Mesenteric fat pad (tissue), 1 donor: Measurements from ENCODE around the gene PNMA6E. TPM values are rescaled to one million over a fixed set of nuclear protein-coding genes. Genes with fewer than 3 reads are reported as not detected.

Source experiments
- DNase-seq: peaks from one replicate; pipeline ENCODE4 v3.0.0-alpha.2; 2020; ENCODE audit warnings: low spot score
- total RNA-seq: library from RNA; stranded (reverse); fragmentation: NEBNext Ultra II Directional; extraction: Animal tissue kit (Norgen Biotek cat#: 25700); gene quantifications from one replicate; pipeline ENCODE4 v1.2.1, GENCODE V29; 2021
- donor health status: DM: yes; HTN: yes; CAD: no.

Gene PNMA6E
- total RNA-seq, 1 donor from 2014 or later, result not detected

- DNase-seq, result no peak
Measured at GRCh38 chrX:153435845-153436244, 34.7 kb upstream of the PNMA6E start.

DNA sequence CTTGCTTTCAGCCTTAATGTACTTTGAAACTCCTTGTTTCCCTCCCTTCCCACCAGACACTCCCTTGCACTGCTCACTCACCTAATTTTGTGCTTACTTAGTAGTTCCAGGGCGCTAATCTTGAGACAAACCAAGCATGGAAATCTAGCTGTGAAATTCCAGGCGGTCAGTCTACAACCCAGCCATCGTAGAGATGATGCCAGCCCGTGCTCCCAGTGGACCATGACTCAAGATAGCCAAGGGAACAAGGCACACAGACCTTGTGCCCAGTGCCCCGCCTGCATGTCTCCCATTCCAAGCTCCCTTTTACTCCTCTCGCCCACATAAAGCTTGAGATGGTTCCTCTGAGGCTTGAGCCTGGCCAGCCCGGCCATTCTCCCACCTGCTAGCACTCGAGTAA lies 33.7 kb upstream of the PNMA6E start:
- DNase-seq, result no peak

DNA sequence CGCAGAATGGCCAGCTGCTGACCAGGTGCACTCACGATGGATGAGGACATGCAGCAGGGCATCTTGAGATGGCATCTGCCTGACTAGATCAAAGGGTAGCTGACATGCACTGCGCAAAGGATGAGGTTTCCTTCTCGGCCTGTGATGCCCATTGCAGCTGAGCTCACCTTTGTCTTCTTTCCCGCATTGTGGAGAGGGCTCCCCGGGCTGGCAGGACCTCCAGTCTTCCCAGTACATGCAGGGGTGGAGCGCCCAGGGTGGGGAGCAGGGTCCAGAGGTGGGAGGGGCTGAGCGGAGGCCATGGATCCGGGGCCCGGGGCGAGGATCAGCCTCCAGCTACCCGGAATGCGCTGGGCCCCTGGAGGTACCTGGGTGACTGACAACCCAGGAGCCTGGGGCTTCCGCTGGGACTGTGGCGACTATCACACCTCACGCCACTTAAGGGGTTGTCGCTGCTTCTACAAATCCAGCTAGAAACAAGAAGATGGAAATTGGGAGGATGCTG lies 32.7 kb upstream of the PNMA6E start:
- no peak for DNase-seq

- no peak for DNase-seq
Measured at GRCh38 chrX:153433161-153433680, 32.1 kb upstream of the PNMA6E start.

- DNase-seq, result no peak
Measured at GRCh38 chrX:153430796-153431195, 29.6 kb upstream of the PNMA6E start.

GRCh38 chrX:153426204-153426603 lies 25.1 kb upstream of the PNMA6E start:
- DNase-seq, result no peak

- no peak for DNase-seq
Measured at GRCh38 chrX:153423652-153424051, 22.5 kb upstream of the PNMA6E start.

GRCh38 chrX:153421856-153422255 lies 20.7 kb upstream of the PNMA6E start:
- DNase-seq, result no peak

- no peak for DNase-seq
Measured at GRCh38 chrX:153420851-153421599, 19.9 kb upstream of the PNMA6E start.

GRCh38 chrX:153417637-153418036 lies 16.5 kb upstream of the PNMA6E start:
- no peak for DNase-seq

DNA sequence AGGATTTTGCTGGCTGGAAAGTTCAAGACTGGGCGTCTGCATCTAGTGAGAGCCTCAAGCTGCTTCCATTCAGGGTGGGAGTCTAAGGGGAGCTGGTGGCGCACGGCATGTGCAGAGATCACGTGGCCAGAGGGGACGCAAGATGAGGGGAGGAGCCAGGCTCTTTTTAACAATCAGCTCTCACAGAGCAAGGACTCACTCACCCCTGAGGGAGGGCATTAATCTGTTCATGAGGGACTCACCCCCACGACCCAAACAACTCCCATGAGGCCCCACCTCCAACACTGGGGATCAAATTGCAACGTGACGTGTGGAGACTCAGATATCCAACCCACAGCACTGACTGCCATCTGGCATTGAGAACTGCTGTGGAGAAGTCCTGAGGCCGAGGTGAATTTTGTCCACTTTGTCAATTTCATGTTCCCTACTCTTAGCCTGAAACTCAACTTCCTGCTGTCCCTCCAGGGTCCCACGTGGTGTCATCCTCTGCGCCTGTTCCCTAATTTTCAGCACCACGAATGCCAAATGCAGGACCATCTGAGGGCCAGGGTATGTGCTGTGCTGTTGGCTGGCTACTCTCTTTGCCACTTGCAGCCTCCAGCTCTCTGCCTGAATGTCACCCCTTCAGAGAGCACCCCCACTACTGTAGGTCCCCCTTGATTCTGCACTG lies 15.8 kb upstream of the PNMA6E start:
- DNase-seq, result no peak

GRCh38 chrX:153414856-153415510 lies 13.8 kb upstream of the PNMA6E start:
- DNase-seq, result no peak

DNA sequence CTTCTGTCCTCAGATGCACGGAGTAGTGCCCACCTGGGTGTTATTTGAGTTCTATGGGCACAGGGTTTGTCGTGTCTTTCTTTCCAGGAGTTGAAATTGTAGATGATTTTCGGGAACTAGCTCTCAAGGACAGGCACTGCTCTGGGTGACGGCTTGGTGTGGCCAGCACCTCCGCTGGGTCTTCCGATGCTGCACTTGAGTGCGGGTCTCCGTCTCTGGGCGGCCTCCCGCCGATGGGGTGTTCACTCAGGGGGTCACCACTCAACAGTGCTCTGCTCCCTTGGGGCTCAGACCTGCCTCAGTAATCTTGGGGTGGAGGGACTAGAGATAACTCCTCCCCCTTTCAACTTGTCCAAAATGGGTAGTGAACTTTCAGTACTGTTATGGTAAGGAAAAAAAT lies 12.6 kb upstream of the PNMA6E start:
- DNase-seq, result no peak

DNA sequence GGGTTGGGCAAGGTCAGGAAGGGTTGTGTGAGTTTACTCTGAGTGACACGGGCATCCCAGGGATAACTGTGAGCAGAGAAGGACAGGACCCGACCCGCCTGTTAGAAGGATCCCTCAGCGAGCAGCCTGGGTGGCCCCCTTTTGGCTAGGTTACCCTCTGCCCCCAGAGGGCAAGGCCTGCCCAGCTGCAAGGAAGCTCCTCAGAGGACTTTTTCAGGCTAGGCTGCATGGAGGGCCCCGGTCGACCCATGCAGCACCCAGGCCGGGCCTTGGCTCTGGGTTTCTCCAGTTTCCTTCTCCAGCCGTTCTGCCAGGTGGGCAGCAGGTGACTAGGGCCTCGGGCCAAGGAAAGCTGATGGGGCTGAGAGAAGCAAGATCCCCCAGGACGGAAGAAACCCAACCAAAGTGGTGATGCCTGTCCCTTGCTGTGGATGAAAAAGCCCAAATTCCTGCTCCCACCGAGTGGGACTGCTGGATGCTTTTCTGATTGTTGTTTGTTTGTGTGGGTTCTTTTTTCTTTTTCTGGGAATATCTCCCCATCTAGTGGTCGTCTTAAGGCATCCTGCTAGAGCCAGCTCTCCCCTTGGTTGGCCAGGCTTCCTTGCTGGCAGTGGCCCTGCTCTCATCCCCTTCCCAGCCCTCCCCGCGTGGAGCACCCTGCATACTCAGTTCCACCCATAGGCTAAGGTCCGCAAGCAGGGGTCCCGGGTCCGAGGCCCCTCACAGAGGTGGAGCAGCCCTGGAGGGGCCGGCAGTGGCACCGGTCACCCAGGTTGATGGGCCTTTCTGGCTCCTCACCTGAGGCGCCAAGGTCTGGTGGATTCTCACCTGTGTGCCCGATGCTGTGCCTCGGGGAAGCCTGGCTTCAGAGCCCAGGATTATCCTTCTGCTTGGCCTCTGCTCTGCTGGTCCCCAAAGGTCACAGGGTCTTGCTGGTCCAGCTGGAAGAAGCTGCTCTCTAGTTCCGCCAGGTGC lies 11.9 kb upstream of the PNMA6E start:
- no peak for DNase-seq

DNA sequence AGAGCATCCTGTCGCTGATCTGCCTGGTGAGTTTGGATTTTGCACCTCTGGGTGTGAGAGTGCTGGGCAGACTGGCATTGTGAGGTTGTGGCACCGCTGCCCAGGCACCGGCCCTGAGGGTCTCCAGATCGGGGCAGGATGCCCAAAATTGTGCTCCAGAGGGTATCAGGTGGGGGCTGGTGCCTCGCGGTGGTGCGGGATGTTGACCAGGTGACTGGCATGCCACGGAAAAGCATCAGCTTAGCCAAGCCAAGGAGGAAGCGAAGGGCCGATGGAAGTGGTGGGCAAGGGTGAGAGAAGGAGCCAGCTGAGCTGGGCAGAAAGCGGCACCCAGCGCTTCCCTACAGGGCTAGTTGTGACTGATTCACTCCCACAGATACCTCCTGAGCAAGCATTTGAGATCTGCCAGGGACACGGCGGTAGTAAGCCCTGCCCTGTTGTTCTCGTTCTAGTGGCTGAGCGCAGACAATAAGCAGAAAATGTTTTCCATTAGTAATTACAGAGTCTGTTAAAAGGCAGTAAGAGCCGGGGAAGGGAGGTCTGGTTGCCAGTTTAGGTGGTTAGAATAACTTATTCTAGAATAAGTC lies 10.9 kb upstream of the PNMA6E start:
- DNase-seq, result no peak

- DNase-seq, result no peak
Measured at GRCh38 chrX:153411255-153411987, 10.3 kb upstream of the PNMA6E start, which contains the start of gene ZFP92. ZFP92 (plus strand) TSS chrX:153411472; CDS start chrX:153418323, 6,851 bp downstream.

- no peak for DNase-seq
Measured at GRCh38 chrX:153410888-153411254, 9.7 kb upstream of the PNMA6E start.

GRCh38 chrX:153410373-153410772 lies 9.2 kb upstream of the PNMA6E start:
- DNase-seq, result no peak

DNA sequence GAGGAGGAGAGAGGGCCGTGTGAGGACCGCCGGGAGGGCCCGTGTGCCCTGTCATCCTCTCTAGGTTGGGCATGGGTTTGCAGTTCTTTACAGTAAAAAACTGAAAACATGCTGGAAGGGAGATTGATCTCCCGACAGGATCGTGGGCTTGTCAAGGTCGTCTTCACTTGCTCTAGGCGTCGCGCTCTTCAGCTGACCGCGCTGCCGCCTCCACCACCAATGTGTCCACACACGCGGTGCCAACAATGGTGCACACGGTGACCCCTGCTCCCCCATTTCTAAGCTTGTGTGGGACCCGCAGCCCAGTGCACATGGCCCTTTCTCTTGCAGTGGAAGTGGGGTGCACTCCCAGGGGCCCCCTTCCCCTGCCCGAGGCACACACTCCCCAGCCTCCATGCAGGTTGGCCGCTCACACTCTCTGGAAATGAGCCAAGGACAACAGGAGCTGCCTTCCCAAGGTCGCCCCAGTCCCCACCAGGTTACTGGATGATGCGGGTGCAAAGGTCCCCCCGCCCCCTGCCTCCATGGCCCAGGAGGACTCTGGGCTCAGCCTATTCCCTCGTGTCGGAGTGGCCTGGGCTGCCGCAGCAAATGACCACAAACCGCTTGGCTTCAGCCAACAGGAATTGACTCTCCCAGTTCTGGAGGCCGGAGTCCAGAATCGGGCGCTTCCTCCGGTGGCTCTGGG lies 8.4 kb upstream of the PNMA6E start:
- no peak for DNase-seq
